CD4-positive, alpha-beta T cell treated with Interleukin-4 for 4 hours (primary cell): Measurements from ENCODE around the gene LHPP.
A peak's percentile ranks its signal among the peaks of the same experiment; 100 is the strongest.
"Not testable (repeated sequence)": the region's sequence is repeated elsewhere in the genome, so short reads cannot be mapped to it uniquely, and the experiment has no call there.

ENCODE experiments used
- DNase-seq: peaks from one replicate; pipeline ENCODE4 v3.0.0-alpha.2; 2020

LHPP gene

DNA sequence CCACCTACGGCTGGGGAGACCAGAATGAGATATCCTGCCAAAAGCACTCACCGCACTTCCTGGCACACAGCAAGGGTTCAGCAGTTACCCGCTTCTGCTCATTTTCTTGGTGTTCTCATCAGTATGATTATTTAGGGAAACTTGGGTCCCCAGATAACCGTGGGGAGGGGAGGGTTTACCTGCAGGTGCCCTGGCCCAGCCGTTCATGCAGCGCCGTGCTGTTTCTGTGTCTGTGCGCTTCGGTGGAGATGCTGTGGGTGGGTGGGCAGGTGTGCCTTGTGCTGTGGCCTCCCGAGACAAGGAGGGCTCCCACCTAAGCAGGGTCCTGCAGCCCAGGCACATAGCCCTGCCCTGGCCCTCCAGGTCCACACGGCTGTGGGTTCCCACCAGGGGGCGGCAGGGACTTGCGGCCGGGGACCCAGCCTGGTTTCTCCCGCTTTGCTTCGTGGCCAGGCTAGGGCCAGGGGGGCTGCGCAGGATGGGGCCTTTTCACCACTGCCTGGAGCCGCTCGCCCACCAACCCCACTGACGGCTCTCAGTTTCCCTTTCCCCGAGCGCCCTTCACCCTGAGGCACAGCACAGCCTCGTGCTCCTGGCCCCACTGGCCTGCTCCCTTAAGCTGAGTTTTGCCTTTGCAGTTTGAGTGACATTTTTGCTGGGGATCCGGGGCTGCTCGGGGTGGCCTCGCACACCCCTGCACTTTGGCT, 78.5 kb downstream of the LHPP start:
- peak; percentile 55 for DNase-seq

DNA sequence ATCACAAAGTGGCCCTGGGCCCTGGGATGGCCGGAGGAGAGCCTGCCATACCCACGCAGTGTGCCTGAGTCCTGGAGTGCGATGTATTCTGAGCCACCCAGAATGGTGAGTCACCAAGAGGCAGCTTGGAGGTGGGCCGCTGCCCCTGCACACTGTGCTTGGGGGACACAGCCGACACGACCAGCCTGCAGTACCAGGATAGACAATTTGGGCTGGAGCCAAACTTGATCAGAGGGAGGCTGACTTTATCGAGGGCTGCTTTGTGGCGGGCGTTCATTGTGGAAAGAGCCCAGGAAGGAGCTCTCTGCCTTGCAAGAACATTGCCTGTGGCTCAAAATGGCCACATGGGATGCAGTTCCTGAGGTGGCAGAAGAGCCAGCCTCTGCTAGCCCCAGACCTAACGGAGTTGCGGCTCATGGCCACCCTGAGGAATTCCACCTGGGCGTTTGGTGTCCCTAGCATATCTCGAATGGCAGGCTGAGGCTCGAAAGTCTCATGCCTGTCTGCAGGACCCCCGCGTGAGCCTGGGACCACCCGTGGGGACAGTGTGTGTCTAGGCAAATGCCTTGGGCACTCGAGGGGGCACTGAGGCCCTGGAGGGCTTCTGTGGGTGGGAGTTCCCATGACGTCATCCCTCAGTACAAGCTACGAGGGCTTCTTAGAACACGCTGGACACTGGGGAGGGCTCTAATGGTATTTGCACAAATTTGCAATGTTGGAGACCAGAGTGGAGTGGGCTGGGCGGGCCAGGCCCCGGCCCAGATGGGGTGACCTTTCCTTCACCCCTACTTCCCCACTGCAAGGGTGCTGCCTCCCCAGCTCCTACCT, 79.7 kb downstream of the LHPP start:
- no peak for DNase-seq

DNA sequence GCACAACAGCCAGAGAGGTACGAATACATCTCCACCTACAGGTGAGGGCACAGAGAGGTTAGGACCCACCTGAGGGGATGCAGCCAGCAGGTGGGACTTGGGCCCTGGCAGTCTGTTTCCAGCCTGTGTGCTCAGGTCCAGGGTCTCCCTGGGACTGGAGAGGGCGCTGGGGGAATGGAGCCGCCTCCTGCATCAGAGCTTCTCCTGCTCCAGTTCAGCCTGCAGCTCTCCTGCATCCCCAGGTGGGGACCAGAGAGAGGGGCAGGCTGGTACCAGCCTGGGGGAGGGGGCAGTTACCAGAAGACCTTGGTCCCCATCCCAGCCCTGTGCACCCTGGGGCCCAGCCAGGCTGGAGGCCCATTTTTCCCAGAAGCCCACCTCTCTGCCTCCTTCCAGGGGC, 80.7 kb downstream of the LHPP start:
- DNase-seq, result no peak

DNA sequence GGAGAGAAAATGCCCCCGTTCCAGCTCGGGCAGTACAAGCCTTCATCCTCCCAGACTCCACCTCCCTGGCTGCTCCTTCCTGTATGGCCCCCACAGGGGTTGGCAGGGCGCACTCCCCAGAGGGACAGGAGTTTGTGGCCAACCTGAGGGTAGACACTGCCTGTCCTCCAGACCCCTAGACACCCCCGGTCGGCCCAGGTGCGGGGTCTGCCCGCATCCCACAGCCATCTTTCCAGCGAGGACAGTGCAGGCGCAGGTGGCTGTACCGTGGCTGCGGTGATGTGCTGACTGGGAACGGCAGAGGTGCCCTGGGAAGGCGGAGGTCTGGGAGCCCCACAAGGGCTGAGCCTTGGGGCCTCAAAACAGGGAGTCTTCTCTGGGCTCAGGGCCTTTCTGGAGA, 81.5 kb downstream of the LHPP start:
- DNase-seq, result no peak

DNA sequence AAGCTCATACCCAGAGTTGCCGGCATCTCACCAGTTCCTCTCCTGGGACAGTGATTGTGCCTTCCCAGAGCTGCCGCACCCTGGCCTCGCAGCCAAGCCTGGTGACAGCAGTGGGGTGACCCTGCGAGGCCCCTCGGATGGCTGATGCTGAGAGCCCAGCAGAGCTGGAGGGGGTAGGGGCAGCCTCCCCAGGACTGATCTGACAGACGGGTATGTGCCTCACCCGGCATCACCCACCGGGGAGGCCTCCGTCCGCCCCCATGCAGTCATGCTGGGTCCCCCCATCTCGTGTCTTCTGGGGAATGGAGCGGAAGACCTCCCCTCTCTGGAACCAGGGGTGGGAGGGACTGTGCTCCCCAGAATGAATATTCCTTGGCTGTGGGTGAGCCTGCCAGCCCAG, 82.3 kb downstream of the LHPP start:
- DNase-seq, result no peak

DNA sequence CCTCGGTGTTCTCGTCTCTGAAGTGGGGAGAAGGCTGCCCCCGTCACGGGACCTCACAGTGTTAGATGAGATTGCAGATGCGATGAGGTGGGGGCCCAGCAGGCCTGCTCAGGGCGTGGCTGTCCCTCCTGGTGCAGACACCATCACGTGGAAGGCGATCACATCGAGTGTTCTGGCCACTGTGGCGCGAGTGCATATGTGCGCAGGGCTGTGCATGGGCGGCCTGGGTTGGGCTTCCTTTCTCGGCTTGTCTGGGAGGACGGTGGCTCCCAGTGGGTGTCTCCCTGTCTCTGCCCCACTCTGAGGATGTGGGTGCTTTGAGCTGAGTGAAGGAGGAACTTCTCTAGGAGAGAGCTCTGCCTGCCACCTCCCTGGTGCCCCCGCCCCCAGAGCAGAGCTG, 83.1 kb downstream of the LHPP start:
- no peak for DNase-seq

DNA sequence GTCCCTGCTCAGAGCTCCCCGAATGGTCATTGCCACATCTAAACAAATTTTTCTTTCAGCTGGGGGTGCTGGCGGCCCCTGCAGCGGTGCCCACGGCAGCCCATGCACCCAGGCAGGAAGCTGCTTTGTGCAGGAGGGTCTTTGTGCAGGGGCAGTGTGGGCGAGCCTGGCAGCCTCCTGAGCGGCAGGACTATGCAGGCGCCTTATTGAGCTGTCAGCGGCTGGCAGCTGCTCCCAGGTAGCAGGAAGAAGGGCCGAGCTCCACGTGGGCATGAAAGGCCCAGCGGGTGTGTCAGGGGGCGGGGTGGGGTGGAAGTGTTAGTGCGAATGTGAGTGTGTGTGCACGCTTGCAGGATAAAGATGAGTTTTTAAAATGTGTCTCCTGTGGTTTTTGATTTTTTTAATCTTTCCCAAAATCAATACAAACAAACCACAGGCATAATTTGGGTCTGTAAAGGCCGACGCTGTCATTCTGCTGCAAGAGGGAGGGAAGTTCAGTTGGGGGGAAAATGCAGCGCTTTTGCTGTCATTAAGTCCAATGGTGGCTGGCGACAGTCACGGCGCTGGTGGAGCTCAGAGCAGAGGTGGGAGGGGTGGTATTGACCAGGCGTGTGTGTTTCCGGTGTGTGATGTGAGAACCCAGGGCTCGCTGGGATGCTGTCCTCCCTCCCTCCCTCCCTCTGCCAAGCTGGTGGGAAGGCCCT, 83.9 kb downstream of the LHPP start:
- DNase-seq, result no peak

DNA sequence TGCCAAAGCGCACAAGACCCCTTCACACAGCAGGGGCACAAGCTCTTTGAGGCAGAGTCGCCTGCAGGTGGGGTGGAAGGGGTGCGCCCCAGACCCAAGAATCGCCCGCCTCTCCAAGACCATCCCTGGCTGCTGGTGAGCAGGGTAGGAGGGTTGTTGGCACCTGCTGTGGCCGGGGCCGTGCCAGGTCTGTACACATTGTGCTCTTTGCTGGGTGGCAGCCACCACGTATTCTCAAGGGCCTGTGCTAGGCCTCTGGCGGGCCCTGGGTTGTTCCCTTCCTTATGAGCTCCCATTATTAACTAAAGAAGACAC, 84.4 kb downstream of the LHPP start:
- no peak for DNase-seq

DNA sequence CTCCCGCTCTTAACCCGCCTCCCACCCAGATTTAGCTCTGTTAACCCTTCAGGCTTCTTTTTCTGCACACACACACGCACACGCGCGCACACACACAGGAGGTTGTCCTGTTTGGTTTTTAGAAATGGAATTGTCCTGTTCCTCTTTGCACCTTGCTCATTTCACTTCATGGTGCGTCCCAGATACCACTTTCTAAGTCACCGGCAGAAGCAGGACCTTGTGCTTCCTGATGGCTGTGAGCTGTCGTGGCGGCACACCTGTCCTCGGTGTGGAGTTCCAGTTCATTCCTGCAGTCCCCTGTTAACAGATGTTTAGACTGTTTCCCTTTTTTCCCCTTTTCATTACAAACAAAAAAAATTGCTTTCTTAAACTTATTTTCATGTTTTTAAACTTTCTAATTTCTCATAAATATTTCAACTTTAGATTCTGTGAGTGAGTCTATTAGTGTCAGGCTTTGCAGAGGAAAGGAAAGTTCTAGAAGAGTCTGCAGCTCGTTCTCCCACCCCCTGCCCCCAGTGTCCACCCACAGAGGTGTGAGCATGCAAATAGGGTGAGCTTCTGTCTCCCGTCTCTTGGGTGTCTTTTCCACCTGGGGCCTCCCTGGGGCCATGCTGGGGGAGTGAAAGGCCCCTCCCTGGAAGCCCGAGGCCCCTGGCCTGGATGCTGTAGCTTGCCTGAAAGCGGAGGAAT, 85.5 kb downstream of the LHPP start:
- no peak for DNase-seq

DNA sequence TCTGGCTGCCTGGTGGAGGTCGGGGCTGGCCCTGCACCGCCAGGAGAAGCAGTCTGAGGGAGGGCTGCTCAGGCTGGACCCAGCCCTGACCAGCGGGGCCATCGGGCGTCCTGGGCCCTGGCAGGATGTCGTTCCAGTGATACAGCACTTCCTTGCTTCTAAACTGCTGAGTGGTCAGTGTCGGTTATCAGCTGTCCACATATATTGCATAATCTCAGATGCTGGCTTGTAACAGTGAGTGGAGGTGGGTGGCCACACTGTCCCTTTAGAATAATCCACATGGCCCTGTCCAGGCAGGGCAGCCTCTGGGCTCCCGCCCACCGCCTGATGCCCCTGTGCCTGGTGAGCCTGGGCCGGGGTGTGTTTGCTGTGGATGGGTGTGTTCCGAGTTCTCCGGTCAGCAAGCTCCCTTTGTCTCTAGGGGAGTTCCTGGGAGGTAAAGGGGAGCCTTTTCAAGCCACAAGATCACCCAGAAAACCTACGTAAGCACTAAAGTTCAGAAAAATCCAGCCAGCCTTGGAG, 86.1 kb downstream of the LHPP start:
- no peak for DNase-seq

DNA sequence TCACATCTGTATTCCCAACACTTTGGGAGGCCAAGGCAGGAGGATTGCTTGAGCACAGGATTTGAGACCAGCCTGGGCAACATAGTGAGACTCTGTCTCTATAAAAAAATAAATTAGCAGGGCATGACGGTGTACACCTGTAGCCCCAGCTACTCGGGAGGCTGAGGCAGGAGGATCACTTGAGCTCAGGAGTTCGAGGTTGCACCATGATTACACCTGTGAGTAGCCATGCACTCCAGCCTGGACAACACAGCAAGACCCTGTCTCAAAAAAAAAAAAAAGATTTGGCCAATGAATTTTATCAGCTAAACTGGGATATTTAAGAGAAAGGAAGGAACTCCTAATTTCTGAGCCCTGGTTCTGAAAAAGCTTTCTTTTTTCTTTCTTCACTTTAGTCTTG, 87.5 kb downstream of the LHPP start:
- not testable (repeated sequence) for DNase-seq

DNA sequence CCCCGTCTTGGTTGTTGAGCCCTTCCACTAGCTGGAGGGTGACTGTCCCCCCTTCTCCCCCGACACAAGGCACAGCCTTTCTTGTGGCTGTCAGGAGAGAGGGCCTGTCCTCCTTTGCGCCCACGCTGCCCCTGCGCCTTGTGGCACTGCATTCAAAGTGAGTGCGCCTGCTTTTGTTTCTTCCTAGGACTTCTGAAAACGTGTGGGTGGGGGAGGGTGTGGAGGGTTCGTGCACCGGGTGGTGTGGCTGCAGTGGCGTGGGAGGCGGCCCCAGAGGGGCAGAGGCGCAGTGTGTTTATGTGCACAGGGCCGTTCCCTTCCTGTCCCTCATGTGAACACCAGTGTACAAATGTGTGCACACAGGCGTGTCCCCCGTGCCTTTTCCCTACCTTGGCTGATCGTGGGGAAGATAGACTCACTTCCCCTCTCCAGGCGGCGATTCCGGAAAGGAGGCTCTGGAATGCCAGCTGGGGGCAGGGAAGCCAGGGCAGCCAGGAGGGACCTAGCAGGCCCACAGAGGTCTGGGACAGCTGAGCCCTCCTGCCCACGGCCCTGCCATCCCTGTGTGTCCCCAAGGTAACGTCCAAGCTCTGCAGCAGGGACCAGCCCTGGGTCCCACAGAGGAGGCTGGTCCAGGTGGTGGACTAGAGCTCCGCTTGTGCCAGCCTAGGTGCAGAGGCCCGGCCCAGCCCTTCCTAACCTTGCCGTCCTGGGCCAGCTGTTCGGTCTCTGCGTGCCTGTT, 88.8 kb downstream of the LHPP start:
- DNase-seq, result no peak

DNA sequence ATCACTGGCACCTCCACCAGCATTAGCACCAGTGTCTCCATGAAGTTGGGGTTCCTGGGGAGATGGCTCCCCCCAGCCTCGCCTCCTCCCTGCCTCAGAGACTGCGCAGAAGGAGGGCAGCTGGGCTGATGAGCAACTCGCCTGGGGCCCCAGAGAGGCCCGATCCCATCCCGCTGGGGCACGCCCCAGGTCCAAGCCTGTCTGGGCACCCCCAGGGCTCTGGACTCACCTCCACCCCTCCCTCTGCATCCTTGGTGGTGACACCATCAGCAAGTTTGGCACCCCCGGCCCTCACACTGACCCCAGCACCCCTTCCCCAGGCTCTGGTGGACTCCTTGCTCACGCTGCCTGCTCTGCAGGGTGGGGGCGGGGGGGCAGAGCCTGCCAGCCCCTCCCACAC, 89.5 kb downstream of the LHPP start:
- no peak for DNase-seq

DNA sequence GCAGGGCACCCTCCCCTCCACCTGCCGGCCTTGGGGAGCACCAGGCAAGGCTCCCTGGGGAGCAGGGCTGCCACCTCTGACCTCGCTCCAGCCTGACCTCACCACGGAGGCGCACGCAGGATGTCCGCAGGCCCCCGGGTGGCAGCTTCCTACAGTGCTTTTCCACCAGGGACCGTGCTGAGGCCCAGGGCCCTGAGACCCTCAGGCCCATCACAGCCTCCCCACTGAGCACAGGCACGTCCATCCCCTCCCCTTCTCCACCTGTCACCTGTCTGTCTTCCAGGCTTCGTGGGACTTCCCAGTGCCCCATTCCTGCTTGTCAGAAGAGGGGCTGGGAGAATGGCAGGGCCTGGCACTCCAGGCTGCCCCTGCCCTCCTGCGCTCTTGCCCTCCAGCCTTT, 90.1 kb downstream of the LHPP start:
- DNase-seq, result no peak

DNA sequence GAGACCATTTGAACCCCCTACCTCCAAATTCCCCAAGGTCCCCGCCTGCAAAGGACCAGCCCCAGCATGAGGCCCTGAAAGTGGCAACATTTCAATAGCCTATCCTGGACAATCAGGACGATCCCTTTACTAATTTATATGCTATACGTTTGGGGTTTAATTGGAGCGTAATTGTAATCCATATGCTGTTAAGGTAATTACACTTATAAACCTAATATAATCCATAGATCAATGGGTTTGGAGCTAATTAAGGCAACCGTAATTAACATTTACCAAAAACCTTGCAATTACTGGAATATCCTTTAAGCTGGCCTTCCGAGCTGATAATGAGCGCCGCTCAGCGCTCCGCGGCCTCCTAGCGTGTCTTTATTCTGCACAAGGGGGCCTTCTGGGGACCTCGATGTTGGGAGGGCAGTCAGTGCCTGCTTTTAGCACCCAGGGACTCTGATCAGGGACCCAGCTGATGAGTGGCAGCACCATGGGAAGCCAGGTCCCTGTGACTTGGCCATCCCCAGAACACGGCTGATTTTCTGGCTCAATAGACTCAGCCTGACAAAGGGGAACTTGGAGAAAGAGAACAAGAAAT, 91.2 kb downstream of the LHPP start:
- DNase-seq, result no peak

DNA sequence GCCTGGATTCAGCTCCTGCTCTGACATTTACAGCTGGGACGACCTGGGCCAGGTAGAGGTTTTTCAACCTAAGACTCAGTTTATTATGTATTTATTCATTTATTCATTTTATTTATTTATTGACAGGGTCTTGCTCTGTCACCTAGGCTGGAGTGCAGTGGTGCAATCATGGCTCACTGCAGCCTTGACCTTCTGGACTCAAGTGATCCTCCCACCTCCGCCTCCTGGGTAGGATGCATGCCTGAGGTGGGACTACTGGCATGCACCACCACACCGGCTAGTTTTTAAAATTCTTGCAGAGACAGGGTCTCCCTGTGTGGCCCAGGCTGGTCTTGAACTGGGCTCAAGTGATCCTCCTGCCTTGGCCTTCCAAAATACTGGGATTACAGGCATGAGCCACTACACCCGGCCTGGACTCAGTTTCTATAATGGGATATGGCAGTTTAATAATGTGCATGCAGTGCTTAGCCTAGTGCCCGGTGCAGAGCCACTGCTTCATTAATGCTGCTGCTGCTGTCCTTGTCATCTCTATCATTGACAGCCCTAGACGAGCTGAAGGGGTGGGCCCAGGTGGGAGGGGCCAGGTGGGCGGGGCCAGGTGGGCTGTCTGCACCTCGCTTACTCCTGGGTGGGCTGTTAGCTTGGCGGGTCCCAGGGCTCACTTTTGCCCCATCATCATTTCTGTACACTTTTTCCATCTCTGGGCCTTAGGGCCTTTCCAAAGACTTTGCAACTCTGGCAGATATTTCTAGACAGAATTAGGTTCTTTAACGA, 92.6 kb downstream of the LHPP start:
- no peak for DNase-seq

DNA sequence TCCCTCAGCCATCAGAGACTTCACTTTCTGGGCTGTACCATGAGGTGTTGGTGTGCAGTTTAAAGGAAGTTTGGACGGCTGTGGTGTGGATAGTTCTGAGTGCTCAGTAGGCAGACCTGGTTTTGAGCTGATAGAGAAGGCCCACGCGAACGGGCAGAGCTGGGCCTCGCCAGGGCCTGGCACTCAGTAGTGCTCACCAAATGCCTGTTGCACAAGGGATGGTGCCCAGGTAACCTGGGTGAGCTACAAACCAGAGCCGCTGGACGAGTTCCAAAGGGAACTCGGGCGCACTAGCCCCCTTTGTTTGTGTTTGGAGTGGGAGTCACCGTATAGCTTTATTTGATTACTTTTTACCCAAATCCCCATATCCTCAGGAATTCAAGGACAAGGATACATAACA, 95.5 kb downstream of the LHPP start:
- no peak for DNase-seq

DNA sequence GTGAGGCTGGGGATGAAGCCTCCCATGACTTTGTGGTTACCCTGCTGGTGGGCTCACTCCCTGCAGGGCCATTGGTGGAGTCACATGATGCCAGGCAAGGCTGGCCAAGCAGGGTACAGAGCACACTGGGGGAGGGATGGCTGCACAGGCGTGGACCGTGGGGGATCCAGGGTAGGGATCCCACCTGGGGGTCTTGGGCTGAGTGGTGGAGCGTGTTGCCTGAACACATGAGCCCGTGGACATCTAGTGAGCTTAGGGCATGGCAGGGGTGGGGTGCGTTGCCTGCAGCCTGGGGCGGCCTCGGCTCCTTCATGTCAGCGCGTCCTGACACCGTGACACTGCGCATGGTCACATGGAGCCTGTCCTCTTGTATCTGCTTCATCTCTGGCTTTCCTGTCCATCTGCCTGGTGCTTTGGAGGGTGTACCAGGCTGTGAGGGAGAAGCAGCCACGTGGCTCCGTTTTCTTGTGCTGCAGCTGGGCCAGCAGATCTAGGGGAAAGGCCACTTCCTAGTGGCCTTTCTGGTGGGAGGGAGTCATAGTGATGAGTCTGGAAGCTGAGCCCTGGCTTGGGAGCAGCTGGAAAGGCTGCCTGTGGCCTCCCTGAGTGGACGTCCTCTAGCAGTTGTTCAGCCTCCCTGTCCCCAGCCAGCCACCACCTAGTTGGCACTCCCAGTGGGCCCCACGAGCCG, 96.2 kb downstream of the LHPP start:
- DNase-seq, result no peak

DNA sequence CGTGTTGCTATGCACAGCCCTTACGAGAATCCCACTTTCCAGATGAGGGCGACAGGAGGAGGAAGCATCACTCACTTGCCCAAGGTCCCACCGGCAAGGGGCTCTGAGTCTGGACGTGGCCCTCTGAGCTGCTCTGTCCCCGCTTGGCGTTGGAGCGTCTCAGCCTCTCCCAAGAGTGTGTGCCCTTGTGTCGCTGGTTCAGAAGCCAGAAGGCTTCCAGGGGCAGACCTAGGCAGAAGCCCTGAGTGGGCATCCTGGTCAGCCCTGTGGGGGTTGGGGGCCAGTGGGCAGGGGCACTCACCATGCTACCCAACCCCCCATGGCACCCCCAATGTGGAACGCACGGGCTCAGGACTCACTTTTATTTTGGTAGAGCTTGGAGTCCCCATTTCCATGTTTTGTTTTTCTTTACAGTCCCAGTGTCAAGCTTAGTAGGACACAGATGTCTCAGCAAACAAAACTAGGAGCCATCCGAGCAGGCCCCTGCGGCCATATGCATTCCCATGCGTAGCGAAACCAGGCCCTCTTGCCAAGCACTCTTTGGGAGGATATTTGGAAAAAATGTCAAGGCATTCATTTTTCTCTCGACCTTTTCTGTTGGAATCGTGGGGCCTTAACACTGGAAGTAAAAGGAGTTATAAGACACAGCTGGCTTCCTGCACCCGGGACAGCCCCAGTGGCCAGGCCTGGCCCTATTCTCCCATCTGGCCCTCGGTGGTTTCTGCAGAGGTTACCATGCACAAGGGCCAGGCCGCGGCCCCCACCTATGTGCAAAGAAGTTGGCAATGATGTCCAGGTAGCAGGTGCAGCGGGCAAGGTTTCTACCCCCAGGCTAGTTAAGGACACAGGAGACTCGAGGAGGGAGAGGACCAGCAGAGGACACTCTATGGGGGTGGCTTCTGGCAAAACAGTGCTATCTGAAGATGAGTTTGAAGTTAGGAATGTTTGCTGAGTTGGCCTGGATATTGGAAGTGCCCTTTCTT, 97.0 kb downstream of the LHPP start:
- no peak for DNase-seq
